ENCODE results near the gene PEX14.

DNA sequence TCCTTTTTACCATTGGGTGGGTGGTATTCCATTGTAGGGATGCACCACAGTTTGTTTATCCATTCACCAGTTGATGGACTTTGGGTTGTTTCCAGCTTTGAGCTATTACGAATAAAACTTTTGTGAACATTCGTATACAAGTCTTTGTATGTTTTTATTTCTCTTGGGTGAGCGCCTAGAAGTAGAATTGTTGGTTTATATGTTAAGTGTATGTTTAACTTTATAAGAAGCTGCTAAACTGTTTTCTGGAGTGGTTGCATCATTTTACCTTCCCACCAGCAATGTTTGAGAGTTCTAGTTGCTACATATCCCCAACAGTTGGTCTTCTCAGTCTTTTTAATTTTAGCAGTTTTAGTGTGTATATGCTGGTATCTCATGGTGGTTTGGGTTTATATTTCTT lies 132.5 kb downstream of the PEX14 start:
- TF ChIP-seq POLR2A (IDR thresholded peaks at IDR 0.05; ENCODE audit: low read length) (no peak), GATA1 (IDR thresholded peaks at IDR 0.05; ENCODE audit: low read depth, low read length) (no peak)

All from erythroblast (primary cell).